ENCODE measurements around the gene ROS1.

The ROS1 gene

GRCh38 chr6:117440706-117441525 is 15.2 kb upstream of the ROS1 start:
- DNase-seq (ENCODE audit: low spot score), result no peak

- no peak for DNase-seq (ENCODE audit: low spot score)
Measured at GRCh38 chr6:117432273-117432672, 6.5 kb upstream of the ROS1 start.

- no peak for DNase-seq (ENCODE audit: low spot score)
Measured at GRCh38 chr6:117423754-117424153, 2.0 kb downstream of the ROS1 start.

- DNase-seq (ENCODE audit: low spot score), result no peak
Measured at GRCh38 chr6:117418320-117418719, 7.4 kb downstream of the ROS1 start.

DNA sequence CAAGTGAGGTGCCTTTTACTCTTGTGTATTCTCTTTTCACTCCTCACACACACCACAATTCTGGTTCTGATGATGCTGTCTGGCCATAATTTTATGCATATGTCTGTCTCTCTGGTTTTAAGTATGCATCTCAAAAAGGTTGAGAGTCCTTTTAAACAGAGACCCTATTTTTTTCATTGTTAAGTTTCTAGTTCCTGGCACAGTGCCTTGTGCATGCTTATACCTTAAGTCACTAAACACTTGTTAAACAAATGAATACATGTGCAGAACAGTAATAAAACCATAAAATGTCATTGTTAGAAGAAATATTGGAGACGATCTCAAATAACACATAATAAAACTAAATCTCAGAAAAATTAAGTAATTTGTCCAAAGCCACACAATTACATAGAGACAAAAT is 7.9 kb downstream of the ROS1 start:
- no peak for DNase-seq (ENCODE audit: low spot score)

DNA sequence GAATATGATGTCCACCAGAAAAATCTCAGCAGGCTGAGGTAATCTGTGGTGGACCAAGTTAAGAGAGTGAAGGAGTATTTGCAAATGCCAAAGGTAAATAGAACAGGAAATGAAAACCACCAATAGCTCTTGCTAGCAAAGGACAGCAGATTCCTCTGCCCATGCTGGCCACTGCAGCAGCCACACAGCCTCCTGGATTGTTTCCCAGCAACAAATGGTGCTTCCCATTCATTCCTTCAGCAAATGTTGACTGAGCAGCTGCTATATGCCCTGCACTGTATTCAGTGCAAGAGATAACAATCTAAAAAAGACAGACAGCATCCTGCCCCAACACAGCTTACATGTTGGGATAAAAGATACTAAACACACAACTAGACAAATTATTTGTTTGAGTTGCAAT is 11.0 kb downstream of the ROS1 start:
- DNase-seq (ENCODE audit: low spot score), result no peak

DNA sequence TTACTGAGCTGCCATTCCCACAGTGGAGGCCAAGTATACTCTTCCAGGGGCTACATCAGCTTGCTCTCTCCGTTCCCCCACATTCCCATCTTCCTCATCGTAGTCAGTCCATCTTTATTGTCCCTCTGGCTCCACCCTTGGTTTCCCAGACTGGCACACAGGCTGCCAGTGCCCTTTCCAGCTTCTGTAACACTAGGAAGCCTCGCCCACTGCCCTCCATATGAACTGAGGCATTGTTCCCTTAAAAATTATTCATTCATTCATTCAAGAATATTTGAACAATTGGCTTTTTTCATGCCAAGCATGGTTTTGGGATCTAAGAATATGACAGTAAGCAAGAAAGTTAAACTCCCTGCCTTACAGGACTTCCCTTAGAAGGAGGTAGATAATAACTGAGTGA is 14.3 kb downstream of the ROS1 start:
- no peak for DNase-seq (ENCODE audit: low spot score)

GRCh38 chr6:117409863-117410262 is 15.9 kb downstream of the ROS1 start:
- no peak for DNase-seq (ENCODE audit: low spot score)

GRCh38 chr6:117409420-117409819 is 16.3 kb downstream of the ROS1 start:
- DNase-seq (ENCODE audit: low spot score), result no peak

GRCh38 chr6:117404548-117404947 is 21.2 kb downstream of the ROS1 start:
- DNase-seq (ENCODE audit: low spot score), result no peak

- DNase-seq (ENCODE audit: low spot score), result no peak
Measured at GRCh38 chr6:117401799-117402198, 23.9 kb downstream of the ROS1 start.

DNA sequence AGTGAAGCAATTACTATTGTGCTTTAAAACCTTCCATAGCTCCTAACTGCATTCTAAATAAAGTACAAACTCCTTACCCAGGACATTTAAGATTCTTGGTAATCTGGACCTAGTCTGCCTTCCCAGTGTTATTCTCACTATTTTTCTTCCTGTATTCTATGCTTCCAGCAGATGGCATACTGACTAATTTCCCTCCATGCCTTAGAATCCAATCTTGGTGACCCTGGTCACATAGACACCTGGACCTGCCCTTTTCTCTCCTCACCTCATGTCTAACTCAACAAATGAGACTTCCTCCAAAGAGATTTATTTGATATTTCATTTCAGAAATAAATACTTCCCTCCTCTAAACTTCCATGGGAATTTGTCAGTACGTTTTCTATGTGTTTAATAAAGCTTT is 25.8 kb downstream of the ROS1 start:
- no peak for DNase-seq (ENCODE audit: low spot score)

GRCh38 chr6:117399126-117399525 is 26.6 kb downstream of the ROS1 start:
- no peak for DNase-seq (ENCODE audit: low spot score)

DNA sequence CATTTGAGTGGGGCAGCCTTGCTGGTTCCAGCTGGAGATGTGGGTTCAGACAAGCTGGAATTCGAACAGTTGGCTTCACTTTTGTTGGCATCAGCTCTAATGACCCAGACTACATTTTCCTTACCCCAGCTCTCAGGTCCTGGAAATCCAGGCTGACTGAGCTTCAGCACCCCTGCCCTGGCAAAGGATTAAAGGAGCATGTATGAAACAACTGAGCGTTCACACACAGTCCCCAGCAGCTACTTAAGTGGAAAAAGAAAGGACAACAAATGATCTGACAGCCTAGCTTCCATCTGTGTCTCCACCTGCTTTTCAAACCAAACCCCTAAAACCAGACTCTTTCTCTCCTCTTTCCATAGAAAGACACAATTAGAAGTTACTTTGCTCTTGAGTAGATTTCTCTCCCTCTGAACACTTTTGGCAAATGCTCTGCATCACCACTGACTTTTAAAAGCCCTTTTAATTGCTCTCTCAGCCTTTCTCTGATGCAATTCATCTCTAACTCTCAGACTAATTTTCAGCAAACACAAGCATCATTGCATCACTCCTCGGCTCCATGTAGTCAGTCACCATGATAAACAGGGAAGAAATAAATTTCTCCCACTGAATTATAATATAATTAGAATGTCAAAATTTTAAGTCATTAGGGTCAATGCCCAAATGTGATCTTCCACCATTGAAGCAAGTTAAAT is 28.1 kb downstream of the ROS1 start:
- DNase-seq (ENCODE audit: low spot score), result no peak

- DNase-seq (ENCODE audit: low spot score), result no peak
Measured at GRCh38 chr6:117396228-117396627, 29.5 kb downstream of the ROS1 start.

DNA sequence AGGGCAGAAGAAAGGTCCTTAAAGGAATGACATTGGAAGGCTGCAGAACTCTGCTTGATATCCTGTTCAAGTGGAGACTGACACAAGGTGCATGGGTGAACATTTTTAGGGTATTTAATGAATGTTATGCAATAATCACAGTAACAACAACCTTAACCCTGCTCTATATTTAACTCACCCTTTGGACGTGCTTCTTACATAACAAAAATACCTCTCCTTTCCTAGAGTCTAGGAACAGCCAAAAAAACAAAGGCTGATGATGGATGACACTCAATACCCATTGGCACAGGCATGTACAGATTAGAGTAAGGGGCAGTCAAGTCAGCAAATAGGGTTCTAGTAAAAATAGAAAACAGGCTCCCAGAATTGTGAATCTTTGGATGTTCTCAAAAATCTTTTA is 30.6 kb downstream of the ROS1 start:
- no peak for DNase-seq (ENCODE audit: low spot score)

GRCh38 chr6:117393045-117393444 is 32.7 kb downstream of the ROS1 start:
- no peak for DNase-seq (ENCODE audit: low spot score)

- DNase-seq (ENCODE audit: low spot score), result no peak
Measured at GRCh38 chr6:117391874-117392583, 33.7 kb downstream of the ROS1 start.

- no peak for DNase-seq (ENCODE audit: low spot score)
Measured at GRCh38 chr6:117389227-117390057, 36.3 kb downstream of the ROS1 start.

GRCh38 chr6:117387454-117387974 is 38.2 kb downstream of the ROS1 start:
- DNase-seq (ENCODE audit: low spot score), result no peak

GRCh38 chr6:117384659-117385058 is 41.1 kb downstream of the ROS1 start:
- DNase-seq (ENCODE audit: low spot score), result no peak

- DNase-seq (ENCODE audit: low spot score), result no peak
Measured at GRCh38 chr6:117381749-117382148, 44.0 kb downstream of the ROS1 start.

Measured in ecto neural progenitor cell (in vitro differentiated cells).